NOMO-1 treated with DMSO at 0.1 percent for 48 hours (cell line): ENCODE measurements around the gene LRP2BP.
"Not testable (repeated sequence)": the region's sequence is repeated elsewhere in the genome, so short reads cannot be mapped to it uniquely, and the experiment has no call there.

ENCODE experiments used
- DNase-seq: peaks from one replicate; lab custom pipeline; 2025; ENCODE audit not compliant: unreplicated experiment; lab: John Stamatoyannopoulos, UW

The LRP2BP gene

DNA sequence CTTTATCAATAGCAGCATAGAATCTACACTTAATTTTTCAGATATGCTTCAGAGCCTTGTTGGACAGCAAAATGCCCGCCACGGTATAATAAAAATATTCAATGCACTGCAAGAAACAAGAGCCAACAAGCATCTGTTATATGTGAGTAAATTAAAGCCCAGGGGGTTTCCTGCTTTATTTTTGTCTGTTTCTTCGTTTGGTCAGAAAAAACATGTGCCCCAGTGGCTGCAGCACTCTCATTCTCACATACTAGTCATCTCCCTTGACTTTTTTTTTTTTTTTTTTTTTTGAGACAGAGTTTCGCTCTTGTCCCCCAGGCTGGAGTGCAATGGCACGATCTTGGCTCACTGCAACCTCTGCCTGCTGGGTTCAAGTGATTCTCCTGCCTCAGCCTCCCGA, 33.2 kb downstream of the LRP2BP start:
- not testable (repeated sequence) for DNase-seq

DNA sequence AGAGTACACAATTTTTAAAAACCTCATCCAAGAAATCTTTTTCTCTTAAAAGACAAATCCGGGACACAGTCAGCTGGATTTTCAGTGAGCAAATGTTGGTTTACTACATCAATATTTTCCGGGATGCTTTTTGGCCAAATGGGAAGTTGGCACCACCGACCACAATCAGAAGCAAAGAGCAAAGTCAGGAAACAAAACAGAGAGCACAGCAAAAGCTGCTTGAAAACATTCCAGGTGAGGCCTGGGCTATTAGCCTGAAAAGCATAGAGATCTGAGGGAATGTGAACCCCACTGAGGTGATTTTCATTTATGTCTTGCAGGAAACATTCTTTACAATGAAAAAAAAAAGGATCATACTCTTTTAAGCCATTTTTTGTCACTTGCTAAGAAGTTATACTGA, 33.9 kb downstream of the LRP2BP start:
- no peak for DNase-seq

DNA sequence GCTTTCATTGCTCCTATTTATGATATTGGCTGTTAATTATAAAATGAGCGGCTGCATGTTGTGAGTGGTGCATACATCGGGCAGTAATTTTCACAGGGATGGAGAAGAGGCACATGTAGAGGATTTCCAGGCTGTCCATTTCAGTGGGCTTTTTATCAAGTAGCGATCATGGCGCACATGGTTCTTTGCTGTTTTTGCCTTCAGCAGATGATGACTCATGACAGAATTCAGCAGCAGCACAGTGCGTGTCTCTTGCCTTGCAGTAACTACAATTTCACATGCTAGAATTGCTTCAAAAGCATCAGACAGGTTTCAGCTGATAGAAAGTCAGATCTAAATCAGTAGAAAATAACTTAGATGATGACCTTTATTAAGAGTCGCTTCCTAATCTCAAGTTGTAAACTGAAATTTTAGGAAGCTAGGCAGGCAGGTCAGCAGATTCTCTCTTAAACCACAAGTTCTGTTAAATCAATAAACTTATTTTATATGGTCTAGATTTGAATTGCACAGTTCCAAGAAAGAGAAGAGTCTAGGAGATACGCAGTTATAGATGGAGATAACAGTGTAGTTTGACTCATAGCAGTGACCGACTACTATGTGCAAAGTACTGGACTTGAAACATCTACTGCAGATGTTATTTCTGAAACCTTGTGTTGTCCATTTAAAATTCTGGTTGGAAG, 35.8 kb downstream of the LRP2BP start:
- DNase-seq, result no peak

DNA sequence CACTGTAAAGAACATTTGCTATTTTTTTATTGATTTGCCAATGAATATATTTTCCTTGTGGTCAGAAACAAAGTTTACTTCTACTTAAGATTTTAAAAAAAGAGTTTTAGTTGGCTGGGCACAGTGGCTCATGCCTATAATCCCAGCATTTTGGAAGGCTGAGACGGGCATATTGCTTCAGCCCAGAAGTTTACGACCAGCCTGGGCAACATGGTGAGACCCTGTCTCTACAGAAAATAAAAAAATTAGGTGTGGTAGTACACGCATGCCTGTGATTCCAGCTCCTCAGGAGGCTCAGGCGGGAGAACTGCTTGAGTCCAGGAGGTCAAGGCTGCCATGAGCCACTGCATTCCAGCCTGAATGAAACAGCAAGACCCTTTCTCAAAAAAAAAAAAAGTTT, 36.8 kb downstream of the LRP2BP start:
- no peak for DNase-seq

DNA sequence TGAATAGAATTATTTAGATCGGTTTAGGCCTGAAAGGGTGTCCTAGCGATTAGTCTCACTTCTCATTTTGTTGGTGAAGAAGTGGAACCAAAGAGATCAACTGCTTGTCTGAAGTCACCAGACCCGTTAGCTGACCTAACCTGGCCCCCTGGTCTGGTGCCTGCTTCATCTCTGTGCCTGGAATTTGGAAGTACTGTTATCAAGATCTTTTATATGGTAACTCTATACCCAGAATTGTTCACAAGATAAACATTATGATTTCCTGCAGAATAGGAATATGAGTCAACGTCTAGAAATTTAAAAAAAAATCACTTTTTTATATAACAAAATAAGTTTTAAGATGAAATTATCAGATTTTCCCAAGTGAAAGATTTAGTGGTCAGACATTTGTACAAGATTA, 37.2 kb downstream of the LRP2BP start:
- DNase-seq, result peak; percentile 13

DNA sequence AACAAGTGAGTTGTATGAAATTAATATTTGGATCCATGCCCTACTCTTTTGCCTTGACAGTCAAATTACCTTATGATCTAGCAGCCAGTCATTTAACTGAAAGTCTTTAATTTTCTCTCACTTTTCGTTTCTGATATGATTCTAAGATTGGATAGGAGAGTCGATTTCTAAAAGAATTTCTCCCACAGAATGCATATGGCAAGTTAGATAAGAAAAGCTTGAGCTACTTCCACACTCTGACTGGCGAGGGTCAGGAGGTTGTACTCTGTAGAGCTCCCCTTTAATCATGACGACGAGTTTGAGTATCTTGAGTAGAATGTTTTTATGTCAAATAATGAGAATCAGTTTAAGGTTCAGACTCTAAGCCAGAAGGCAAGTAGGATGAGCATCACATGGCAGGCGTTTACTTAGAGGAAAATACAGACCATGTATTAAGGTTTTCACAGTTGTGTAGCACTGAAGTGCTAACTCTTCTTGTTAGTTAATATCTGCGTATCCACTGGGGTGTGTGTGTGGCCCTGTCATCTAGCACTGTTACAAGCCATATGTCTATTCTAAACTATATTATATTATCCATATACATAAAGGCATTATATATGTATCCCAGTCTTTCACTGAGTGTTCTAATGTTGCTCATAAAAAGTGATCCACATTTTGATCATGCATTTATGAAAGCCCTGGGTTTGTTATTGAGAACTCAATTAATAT, 37.8 kb downstream of the LRP2BP start:
- no peak for DNase-seq

DNA sequence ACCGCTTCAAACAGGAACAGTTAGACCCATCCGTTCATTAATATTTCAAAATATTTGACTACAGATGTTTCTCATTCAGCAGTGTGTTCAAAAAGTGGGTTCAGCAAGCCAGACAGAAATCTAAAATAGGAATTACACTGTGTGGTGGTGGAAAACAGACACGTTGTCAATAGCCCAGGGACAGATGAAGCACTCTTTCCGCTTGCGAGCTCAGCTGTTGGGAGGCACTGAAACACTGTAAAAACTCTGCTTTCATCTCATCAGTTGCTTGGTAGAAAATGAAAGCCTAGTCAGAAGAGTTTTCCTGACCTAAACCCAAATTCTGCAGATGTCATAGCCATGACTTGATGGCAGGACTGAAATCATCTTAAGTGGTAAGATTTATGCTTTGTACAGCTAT, 38.5 kb downstream of the LRP2BP start:
- DNase-seq, result no peak

DNA sequence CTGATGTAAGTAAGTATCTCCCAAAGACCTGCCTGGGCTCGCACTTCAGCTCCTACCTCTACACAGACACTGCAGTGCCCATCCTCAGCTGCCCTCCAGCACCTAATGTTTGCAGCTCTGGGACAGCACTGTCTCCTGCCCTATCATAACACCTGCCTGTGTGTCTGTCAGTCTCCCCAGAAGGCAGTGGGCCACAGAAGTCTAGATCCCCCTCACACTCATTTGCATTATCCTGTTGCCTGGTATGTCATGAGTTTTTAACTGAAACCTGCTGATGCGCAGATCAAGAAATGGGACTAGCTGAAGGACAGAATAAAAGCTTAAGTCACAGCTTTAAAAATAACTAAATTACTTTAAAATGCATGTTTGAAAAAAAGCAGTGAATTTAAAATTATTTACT, 43.0 kb downstream of the LRP2BP start:
- no peak for DNase-seq

DNA sequence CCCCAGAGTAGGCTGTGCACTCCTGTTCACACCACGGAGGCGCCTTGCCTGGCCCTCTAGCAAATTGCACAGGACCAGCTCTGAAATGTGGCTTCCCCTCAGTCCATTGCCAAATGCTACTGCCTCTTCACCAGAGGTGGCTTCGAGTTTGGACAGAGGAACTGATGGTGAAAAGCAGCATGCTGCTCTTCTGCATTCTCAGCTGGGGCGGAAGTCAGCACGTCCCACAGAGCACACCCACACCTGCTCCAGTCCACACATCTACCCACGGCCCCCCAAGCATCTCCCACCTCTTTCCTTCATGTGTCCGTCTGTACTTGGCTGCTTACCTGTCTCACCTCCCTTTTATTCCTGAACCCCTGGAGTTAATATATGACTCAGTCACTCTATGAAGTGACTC, 43.5 kb downstream of the LRP2BP start:
- no peak for DNase-seq

DNA sequence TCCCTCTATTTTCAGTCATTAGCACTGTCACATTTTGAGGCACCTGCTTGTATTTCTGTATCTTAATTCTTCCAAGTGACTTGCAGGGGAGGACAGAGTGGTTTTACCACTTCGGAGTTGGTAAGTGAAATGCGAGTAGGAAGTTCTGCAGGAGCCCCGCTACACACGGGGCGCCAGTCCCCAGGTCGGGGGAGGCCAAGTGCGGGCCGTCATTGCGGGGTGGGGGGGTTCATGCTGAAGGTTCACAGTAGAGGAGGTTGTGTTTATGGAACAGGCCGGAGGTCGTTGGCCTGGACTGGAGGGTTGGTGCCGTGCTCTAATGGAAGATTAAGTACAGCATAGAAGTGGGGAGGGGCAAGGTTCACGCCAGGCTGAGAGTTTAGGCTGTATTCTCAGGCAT, 44.0 kb downstream of the LRP2BP start:
- DNase-seq, result no peak

DNA sequence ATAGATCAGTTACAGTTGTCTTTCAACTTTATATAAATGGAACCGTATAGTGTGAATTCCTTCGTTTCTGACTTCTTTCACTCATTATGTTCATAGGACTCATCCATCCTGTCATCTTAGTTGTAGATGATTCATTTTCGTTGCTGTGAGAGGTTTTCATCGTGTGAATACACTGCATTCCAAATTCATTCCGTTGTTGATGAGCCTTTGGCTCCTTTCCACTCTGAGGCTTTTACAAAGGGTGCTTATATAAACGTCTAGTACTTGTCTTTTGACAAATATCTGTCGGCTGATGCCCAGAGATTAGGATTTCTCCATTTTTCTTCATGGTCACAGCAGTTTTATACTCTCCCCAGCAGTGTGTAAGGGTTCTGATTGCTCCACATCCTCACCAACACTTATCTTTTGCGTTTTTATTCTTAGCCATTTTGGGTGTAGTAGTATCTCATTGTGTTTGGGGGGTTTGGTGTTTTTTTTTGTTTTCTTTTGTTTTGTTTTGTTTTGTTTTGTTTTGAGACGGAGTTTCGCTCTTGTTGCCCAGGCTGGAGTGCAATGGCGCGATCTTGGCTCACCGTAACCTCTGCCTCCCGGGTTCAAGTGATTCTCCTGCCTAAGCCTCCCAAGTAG, 48.6 kb downstream of the LRP2BP start:
- no peak for DNase-seq

DNA sequence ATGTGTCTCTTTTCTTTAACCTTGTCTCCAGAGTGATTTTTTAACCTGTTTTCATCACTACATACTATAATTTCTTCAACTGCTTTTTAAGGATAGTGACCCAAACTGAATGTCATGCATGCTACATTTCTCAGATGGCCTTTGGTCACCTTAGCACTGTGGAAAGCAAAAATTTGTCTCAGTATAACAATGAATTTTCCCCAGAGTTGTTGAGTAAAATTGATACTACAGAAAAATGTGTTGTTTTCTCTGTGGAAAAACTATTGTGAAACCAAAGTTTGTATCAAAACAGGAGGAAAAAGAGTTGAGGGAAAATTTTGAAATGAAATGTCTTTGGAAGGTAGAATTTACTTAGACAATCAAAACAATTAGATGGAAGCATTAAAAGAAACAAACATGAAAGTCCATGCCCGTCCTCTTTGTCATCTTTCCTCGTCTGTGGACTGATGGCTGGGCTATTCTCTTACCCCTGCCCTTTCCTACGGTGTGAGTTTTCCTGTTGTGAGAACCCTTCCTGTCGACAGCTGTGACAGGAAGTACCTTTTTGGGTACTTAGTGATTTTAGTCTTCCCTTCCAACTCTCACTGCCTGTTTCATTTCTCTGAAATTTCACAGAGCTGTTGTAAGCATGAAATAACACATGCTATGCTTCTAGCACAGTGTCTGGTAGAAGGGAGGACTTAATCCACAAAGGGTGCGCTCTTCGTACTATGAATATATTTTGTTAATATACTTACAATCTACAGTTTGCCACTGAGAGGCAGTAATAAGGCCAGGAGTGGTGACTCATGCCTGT, 50.8 kb downstream of the LRP2BP start:
- peak; percentile 21 for DNase-seq

DNA sequence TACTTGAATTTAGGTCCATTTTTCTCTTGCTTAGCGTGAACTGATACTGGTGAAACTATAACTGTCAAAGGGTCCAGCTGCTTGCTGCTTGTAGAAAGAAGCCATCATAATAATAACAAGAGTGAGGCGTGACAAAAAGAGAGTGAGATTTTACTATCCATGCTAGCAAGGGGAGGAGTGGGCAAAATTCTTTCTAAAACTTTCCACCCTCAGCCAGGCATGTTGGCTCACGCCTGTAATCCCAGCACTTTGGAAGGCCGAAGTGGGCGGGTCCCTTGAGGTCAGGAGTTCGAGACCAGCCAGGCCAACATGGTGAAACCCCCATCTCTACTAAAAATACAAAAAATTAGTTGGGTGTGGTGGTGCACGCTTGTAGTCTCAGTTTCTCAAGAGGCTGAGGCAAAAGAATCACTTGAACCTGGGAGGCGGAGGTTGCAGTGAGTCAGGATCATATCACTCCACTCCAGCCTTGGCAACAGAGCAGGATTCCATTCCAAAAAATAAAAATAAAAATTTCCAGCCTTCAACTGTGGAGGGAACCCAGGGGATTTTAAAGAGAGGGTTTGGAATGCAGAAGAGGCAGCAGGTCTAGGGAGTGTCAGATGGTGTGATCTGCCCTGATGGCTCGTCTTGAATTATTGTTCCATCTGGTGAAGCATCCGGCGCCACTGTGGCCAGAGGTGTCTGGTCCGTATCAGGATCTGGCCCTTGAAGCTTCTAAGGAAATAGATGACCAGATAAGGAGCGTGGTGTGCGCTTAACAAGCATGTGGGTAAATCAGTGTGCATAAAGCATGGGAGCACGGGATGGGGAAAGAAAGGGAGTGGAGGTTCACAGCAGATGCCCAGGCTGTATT, 51.8 kb downstream of the LRP2BP start:
- DNase-seq, result no peak

DNA sequence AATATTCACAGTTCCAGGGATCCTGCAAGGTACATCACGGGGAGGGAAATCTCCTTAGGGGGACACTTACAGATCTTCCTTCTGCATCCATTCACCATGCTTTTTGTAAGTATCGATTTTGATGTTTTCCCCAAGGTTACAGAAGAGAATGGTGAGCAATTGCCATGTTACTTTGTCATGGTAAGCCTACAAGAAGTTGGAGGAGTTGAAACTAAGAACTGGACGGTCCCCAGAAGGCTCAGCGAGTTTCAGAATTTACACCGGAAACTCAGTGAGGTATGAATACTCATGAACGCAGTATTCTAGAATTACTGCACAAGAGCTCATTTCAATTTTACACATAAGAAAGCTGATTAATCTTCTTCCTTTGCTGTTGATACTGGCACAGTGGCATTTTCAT, 53.9 kb downstream of the LRP2BP start:
- DNase-seq, result no peak

DNA sequence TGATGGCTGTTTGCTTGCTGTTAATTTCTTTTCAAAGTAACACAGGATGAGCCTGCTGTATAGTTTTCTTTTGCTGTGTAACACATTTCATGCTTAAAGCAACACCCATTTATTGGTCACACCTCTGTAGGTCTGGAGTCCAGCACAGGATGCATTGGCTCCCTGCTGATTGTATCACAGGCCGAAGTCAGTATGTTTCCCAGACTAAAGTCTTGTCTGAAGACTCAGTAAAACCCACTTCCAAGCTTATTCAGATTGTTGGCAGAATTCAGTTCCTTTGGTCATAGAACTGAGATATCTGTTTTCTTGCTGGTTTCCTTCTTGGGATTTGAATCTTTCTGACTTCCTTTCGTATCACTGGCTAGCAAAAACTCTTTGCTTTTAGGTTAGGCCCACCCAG, 54.3 kb downstream of the LRP2BP start:
- DNase-seq, result no peak

DNA sequence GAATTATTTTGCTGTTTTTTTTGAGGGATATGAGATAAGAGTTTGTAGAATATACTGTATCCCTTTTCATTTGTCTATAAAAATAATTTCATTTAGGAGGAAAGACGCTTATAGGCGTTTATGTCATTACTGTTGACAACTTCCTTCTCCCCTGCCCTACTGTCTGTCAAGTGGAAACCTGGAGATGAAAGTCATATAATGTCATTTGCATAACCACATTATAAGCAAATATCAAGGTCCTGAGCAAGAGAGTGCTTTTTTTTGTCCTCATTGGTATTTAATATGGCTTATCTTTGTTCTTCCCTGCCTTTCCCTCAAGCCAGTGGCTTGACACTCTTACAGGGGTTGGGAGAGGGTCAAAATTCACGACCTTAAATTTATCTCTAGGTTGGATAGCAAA, 55.8 kb downstream of the LRP2BP start:
- DNase-seq, result no peak

DNA sequence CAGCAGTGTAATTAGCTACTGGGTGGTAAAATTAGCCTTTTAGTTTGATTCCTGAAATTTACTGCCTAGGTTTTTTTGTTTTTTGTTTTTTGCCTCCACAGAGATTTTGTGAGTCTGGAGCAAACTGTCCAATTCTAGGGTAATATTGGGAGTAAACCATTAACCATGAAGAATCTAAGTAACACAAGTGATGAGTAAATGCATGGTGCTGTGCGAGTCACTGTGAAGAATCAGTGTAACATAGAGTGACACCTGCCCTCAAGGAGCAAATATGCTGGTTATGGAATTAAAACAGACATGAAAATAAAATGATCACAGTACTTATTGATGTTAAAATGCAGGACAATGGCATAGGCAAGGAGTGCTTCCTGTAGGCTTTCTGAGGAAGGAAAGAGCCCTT, 60.1 kb downstream of the LRP2BP start:
- no peak for DNase-seq

DNA sequence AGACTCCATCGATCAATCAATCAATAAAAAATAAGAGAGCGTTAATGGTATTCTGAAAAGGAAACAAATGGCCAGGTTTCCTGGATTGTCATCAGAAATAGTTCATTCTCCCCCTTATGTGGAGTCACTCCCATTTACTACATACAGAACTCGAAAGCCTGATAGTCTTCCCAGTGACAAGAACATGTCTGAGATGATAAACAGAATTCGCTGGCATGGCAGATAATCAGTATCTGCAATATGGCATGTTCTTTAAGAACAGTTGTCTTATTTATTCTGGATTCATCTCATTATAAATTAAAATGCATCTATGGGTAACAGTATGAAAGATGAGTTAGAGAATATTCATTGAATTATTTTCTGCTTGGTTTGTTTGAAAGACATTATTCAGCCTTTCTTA, 61.4 kb downstream of the LRP2BP start:
- DNase-seq, result no peak

DNA sequence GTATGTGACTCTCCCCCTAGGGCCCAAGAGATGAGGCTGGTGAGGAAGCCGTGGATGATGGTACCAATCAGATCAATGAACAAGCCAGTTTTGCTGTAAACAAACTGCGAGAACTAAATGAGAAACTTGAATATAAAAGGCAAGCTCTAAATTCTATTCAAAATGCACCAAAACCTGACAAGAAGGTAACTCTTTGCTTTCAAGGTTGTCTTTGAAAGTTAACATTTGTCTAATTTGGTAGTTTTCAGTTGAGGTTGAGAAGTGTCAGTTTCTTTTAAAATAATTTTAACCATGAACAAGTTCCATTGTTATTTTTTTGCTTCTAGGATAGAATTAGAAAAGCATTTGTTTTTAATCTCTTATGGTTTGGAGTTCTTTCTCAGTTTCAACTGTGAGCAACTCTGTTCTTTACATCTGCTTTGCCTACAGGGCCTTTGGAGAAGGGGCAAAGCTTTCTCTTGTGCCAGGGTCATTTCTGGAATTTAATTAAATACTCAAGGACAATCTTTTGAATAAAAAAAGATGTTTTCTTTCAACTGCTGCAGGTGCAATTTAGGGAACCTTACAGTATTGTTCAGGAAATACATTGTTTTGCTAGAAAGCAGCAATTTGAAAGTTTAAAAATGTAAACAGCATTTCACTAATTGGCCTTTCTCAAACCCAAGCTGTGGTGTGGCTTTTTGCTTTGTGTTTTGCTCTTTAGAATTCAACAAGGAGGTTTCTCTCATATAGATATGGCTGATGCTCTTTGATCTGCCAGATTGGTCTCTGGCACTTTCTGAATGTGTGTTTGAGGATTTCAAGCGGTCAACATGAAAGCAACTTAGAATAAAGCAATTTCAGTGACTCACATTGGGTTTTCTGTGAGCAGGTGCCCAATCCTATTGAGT, 62.9 kb downstream of the LRP2BP start:
- no peak for DNase-seq
